ENCODE measurements around the gene GGCT. TPM values are rescaled to one million over a fixed set of nuclear protein-coding genes. Genes with fewer than 3 reads are reported as not detected.
"Not testable (repeated sequence)": the region's sequence is repeated elsewhere in the genome, so short reads cannot be mapped to it uniquely, and the experiment has no call there.

The GGCT gene
- total and polyA plus RNA-seq, 4 experiments from 2014 or later = 11.0 to 23.2 (median 15.8) TPM

DNA sequence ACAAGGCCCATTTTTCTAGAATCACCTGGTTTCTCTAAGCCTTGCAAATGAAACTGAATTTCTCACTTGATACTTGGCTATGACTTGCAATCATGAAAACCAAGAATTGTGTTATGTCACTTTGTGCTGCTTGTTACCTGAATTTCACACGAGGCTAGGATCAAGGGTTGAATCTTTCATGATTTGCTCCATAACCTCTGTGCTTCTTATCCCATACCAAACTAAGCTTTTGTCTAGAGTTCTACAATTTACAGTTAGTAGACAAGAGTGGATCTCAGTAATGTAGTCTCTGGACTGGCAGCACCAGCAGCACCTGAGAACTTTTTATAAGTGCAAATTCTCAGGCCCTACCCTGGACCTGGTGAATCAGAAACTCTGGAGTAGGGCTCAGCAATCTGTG is 22.7 kb upstream of the GGCT start:
- H3K4me1 ChIP-seq (ENCODE audit: insufficient read depth, low read length); H3K27ac ChIP-seq (ENCODE audit: low read depth, low read length); H3K27ac Mint-ChIP-seq; H3K27me3 Mint-ChIP-seq; H3K9me3 ChIP-seq (ENCODE audit: control insufficient read depth in 1 of 2, low read length in 2 of 2); POLR2A ChIA-PET (ENCODE audit: partially characterized antibody); DNase-seq; H3K36me3 ChIP-seq (ENCODE audit: insufficient read depth, low read length); H3K4me3 Mint-ChIP-seq; H3K9me3 Mint-ChIP-seq; H3K4me1 Mint-ChIP-seq; intact Hi-C loops (cut with micrococcal nuclease); H3K4me3 ChIP-seq (ENCODE audit: low read length in 2 of 2); H3K27me3 ChIP-seq (ENCODE audit: insufficient read depth, low read length): not testable (repeated sequence)
- CTCF ChIA-PET (ENCODE audit: partially characterized antibody) = interaction anchor here (1.2 kb wide), 2 partner anchors 11 to 37 kb away, joined by 4 read pairs; no protein-coding TSS in a partner anchor
- H3K36me3 Mint-ChIP-seq = peaks cover 13 to 15% of the 10 kb centered on the region in 2 donors

DNA sequence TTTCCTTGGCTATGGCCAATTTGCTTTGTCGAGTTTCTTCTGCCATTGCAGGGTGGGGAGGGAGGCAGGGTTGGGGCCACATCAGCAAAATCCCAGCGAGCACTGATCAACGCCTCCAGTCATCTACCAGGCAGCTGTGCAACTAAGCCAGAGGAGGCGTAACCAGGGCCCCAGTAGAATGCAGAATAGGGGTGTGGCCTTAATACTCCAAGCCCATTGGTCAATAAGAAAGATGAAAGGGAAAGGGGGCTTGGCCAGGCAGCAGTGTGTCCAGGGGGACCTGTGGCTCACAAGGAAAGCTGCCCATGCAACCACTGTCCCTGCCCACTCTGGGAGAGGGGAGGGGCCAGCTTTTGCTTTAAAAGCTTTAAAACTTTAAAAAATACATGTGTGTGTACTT is 21.5 kb upstream of the GGCT start:
- ChIA-PET CTCF (ENCODE audit: partially characterized antibody) (interaction anchor here (1.2 kb wide), 1 partner anchor 38 kb away, joined by 4 read pairs; no protein-coding TSS in a partner anchor), POLR2A (ENCODE audit: partially characterized antibody) (no interaction called here)
- Mint-ChIP-seq H3K27ac (no peak overlapping the region), H3K4me1 (no peaks in the 10 kb centered on the region), H3K4me3 (no peak overlapping the region), H3K9me3 (no peaks in the 10 kb centered on the region), H3K36me3 (peaks cover 15 to 16% of the 10 kb centered on the region in 2 donors), H3K27me3 (no peaks in the 10 kb centered on the region)
- no peak overlapping the region for H3K4me3 ChIP-seq (ENCODE audit: low read length in 2 of 2)
- no peaks in the 10 kb centered on the region for H3K36me3 ChIP-seq (ENCODE audit: insufficient read depth, low read length)
- intact Hi-C loops (cut with micrococcal nuclease) = no loop called here
- DNase-seq = no peak
- H3K4me1 ChIP-seq (ENCODE audit: insufficient read depth, low read length) = no peaks in the 10 kb centered on the region
- H3K9me3 ChIP-seq (ENCODE audit: control insufficient read depth in 1 of 2, low read length in 2 of 2) = no peaks in the 10 kb centered on the region
- H3K27me3 ChIP-seq (ENCODE audit: insufficient read depth, low read length) = no peaks in the 10 kb centered on the region
- H3K27ac ChIP-seq (ENCODE audit: low read depth, low read length) = no peak overlapping the region

DNA sequence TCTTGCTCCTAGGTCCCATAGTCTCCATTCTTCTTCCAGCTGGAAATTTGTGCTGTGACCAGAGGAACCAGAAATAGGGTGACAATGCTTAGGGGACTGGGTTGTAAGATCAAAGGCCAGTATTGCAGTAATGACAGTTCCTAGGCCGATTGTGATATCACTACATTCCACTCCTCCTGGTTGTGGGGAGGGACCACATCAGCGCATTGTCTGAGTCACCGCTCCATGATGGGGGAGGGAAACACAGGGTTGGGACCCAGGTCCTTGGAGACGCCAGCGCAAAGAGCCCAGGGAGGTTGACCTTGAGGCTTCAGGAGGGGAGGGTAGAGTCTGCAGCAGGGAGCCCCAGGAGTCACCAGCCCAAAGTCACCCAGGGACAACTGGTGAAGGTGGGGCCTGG is 20.8 kb upstream of the GGCT start:
- Histone ChIP-seq H3K9me3 (ENCODE audit: control insufficient read depth in 1 of 2, low read length in 2 of 2) (no peaks in the 10 kb centered on the region), H3K36me3 (ENCODE audit: insufficient read depth, low read length) (no peaks in the 10 kb centered on the region), H3K4me3 (ENCODE audit: low read length in 2 of 2) (no peak overlapping the region), H3K4me1 (ENCODE audit: insufficient read depth, low read length) (no peaks in the 10 kb centered on the region), H3K27ac (ENCODE audit: low read depth, low read length) (no peak overlapping the region), H3K27me3 (ENCODE audit: insufficient read depth, low read length) (no peaks in the 10 kb centered on the region)
- ChIA-PET POLR2A (ENCODE audit: partially characterized antibody) (no interaction called here), CTCF (ENCODE audit: partially characterized antibody) (no interaction called here)
- H3K4me3 Mint-ChIP-seq = no peak overlapping the region
- H3K27ac Mint-ChIP-seq = no peak overlapping the region
- no peaks in the 10 kb centered on the region for H3K27me3 Mint-ChIP-seq
- H3K9me3 Mint-ChIP-seq = no peaks in the 10 kb centered on the region
- intact Hi-C loops (cut with micrococcal nuclease) = no loop called here
- H3K4me1 Mint-ChIP-seq = no peaks in the 10 kb centered on the region
- peaks cover 15 to 16% of the 10 kb centered on the region in 2 donors for H3K36me3 Mint-ChIP-seq
- no peak for DNase-seq

DNA sequence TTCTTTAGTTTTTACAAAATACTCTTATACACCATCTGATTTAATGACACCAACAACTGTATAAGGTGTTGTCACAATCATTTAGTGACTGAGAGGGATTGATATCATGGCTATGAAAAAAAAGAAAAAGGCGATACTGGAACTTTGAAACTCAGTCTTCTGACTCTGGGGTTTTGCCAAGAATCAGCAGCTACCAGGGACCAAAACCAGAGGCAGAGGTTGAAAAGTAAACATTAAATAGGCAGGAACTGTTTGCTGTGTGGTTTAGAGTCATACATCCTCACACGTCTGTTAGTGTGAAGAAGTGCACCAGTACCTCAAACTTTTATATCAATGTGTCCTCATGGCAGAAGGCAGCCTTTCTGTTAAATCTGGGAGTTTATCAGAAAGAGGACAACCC is 19.9 kb upstream of the GGCT start:
- no peak overlapping the region for H3K4me3 Mint-ChIP-seq
- CTCF ChIA-PET (ENCODE audit: partially characterized antibody) = no interaction called here
- no peak for DNase-seq
- no peak overlapping the region for H3K27ac ChIP-seq (ENCODE audit: low read depth, low read length)
- H3K4me1 ChIP-seq (ENCODE audit: insufficient read depth, low read length) = no peaks in the 10 kb centered on the region
- H3K4me3 ChIP-seq (ENCODE audit: low read length in 2 of 2) = no peak overlapping the region
- peaks cover 15 to 16% of the 10 kb centered on the region in 2 donors for H3K36me3 Mint-ChIP-seq
- no peaks in the 10 kb centered on the region for H3K9me3 ChIP-seq (ENCODE audit: control insufficient read depth in 1 of 2, low read length in 2 of 2)
- H3K27me3 ChIP-seq (ENCODE audit: insufficient read depth, low read length) = no peaks in the 10 kb centered on the region
- intact Hi-C loops (cut with micrococcal nuclease) = no loop called here
- POLR2A ChIA-PET (ENCODE audit: partially characterized antibody) = no interaction called here
- no peaks in the 10 kb centered on the region for H3K4me1 Mint-ChIP-seq
- no peaks in the 10 kb centered on the region for H3K9me3 Mint-ChIP-seq
- H3K27me3 Mint-ChIP-seq = no peaks in the 10 kb centered on the region
- H3K27ac Mint-ChIP-seq = no peak overlapping the region
- no peaks in the 10 kb centered on the region for H3K36me3 ChIP-seq (ENCODE audit: insufficient read depth, low read length)

DNA sequence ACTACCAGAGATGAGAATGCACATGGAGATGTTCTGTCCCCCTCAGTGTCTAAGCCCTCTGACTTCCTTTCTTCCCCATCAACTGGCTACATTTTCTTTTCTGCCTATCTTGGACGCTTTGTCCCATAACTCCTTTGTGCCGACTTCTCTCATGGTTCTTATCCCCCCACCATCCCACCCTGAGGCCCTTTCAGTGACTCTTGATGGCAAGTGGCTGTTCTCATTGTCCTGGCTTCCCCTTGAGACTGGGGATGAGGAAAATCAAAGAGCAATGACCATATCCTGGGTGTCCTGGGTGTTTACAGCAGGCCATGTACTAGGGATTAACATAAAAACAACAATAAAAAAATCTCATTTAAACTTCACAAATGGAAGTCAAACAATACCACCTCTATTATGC is 18.8 kb upstream of the GGCT start:
- H3K27ac Mint-ChIP-seq = no peak overlapping the region
- Histone ChIP-seq H3K27me3 (ENCODE audit: insufficient read depth, low read length) (no peaks in the 10 kb centered on the region), H3K9me3 (ENCODE audit: control insufficient read depth in 1 of 2, low read length in 2 of 2) (no peaks in the 10 kb centered on the region), H3K27ac (ENCODE audit: low read depth, low read length) (no peak overlapping the region), H3K36me3 (ENCODE audit: insufficient read depth, low read length) (no peaks in the 10 kb centered on the region), H3K4me1 (ENCODE audit: insufficient read depth, low read length) (no peaks in the 10 kb centered on the region), H3K4me3 (ENCODE audit: low read length in 2 of 2) (no peak overlapping the region)
- no peaks in the 10 kb centered on the region for H3K27me3 Mint-ChIP-seq
- CTCF ChIA-PET (ENCODE audit: partially characterized antibody) = no interaction called here
- intact Hi-C loops (cut with micrococcal nuclease) = no loop called here
- POLR2A ChIA-PET (ENCODE audit: partially characterized antibody) = no interaction called here
- no peak for DNase-seq
- no peak overlapping the region for H3K4me3 Mint-ChIP-seq
- peaks cover 15 to 16% of the 10 kb centered on the region in 2 donors for H3K36me3 Mint-ChIP-seq
- H3K4me1 Mint-ChIP-seq = no peaks in the 10 kb centered on the region
- no peaks in the 10 kb centered on the region for H3K9me3 Mint-ChIP-seq

DNA sequence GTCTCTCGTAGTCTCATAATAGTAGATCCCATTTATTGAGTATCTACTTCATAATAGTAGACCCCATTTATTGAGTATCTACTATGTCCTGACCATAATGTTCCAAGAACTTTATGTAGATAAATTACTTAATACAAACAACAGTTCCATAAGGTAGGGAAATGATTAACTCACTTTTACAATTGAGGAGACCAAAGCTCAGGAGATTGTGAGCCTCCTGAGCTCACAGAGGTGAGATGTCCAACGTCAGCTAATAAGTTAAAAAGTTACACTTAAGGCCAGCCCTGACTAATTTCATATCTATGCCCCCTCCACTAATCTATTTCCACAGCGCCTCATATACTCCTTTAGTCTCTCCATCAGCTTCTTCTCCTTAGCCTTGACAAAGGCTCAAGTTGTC is 17.5 kb upstream of the GGCT start:
- H3K36me3 Mint-ChIP-seq = peaks cover 11 to 14% of the 10 kb centered on the region in 2 donors
- POLR2A ChIA-PET (ENCODE audit: partially characterized antibody) = no interaction called here

DNA sequence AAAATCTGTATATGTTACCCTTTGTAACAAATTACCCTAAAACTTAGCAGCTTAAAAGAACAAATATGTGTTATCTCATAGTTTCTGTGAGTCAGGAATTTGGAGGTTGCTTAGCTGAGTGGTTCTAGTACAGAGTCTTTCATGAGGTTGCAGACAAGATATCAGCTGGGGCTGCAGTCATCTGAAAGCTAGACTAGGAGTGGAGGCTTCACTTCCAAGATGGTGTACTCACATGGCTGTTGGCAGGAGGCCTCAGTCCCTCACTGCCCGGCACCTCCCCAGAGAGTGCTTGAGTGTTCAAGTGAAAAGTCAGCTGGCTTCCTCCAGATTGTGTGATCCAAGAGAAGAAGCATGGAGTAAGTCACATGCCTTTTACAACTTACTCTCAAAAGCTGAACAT is 16.9 kb upstream of the GGCT start:
- Histone ChIP-seq H3K4me1 (ENCODE audit: insufficient read depth, low read length) (no peaks in the 10 kb centered on the region), H3K4me3 (ENCODE audit: low read length in 2 of 2) (no peak overlapping the region), H3K27ac (ENCODE audit: low read depth, low read length) (no peak overlapping the region), H3K36me3 (ENCODE audit: insufficient read depth, low read length) (no peaks in the 10 kb centered on the region), H3K27me3 (ENCODE audit: insufficient read depth, low read length) (no peaks in the 10 kb centered on the region), H3K9me3 (ENCODE audit: control insufficient read depth in 1 of 2, low read length in 2 of 2) (no peaks in the 10 kb centered on the region)
- ChIA-PET POLR2A (ENCODE audit: partially characterized antibody) (no interaction called here), CTCF (ENCODE audit: partially characterized antibody) (interaction anchor here (0.8 kb wide), 1 partner anchor 11 kb away, joined by 5 read pairs; no protein-coding TSS in a partner anchor)
- no peaks in the 10 kb centered on the region for H3K27me3 Mint-ChIP-seq
- H3K36me3 Mint-ChIP-seq = peaks cover 11 to 13% of the 10 kb centered on the region in 2 donors
- no peak overlapping the region for H3K4me3 Mint-ChIP-seq
- DNase-seq = no peak
- H3K27ac Mint-ChIP-seq = peak overlapping the region in 1 of 7 donors; percentile 51
- intact Hi-C loops (cut with micrococcal nuclease) = no loop called here
- H3K9me3 Mint-ChIP-seq = no peaks in the 10 kb centered on the region
- no peaks in the 10 kb centered on the region for H3K4me1 Mint-ChIP-seq

More for the DNA sequence above, 17.5 kb upstream of the GGCT start:
- Histone ChIP-seq H3K36me3 (ENCODE audit: insufficient read depth, low read length) (no peaks in the 10 kb centered on the region), H3K27me3 (ENCODE audit: insufficient read depth, low read length) (no peaks in the 10 kb centered on the region), H3K9me3 (ENCODE audit: control insufficient read depth in 1 of 2, low read length in 2 of 2) (no peaks in the 10 kb centered on the region), H3K27ac (ENCODE audit: low read depth, low read length) (no peak overlapping the region), H3K4me1 (ENCODE audit: insufficient read depth, low read length) (no peaks in the 10 kb centered on the region), H3K4me3 (ENCODE audit: low read length in 2 of 2) (no peak overlapping the region)
- Mint-ChIP-seq H3K4me1 (no peaks in the 10 kb centered on the region), H3K27ac (no peak overlapping the region), H3K9me3 (no peaks in the 10 kb centered on the region), H3K4me3 (no peak overlapping the region), H3K27me3 (no peaks in the 10 kb centered on the region)
- intact Hi-C loops (cut with micrococcal nuclease) = no loop called here
- CTCF ChIA-PET (ENCODE audit: partially characterized antibody) = interaction anchor here (0.8 kb wide), 1 partner anchor 11 kb away, joined by 5 read pairs; no protein-coding TSS in a partner anchor
- no peak for DNase-seq

DNA sequence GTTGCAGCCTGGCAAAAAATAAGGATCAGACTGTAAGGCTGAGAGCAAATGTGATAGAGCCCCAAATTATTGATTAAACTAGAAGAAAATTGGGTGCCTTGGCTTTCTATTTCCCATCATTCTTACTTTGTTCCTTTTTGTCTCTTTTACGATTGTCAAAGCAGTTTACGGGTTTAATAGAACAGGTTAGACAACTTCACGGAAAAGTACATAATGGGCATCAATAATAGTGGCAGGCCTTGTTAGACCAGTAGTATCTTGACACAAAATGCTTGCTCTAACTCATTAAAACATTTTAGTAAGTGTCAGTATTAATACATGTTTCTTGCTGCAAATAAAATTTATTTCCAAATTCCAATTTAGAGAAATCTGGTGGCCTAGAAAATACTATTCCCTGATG is 14.5 kb upstream of the GGCT start:
- Mint-ChIP-seq H3K27me3 (no peaks in the 10 kb centered on the region), H3K4me3 (no peak overlapping the region), H3K27ac (no peak overlapping the region), H3K4me1 (no peaks in the 10 kb centered on the region), H3K36me3 (peaks cover 10 to 13% of the 10 kb centered on the region in 2 donors), H3K9me3 (no peaks in the 10 kb centered on the region)
- CTCF ChIA-PET (ENCODE audit: partially characterized antibody) = no interaction called here
- no peak for DNase-seq
- intact Hi-C loops (cut with micrococcal nuclease) = no loop called here
- Histone ChIP-seq H3K27ac (ENCODE audit: low read depth, low read length) (no peak overlapping the region), H3K27me3 (ENCODE audit: insufficient read depth, low read length) (no peaks in the 10 kb centered on the region), H3K4me1 (ENCODE audit: insufficient read depth, low read length) (no peaks in the 10 kb centered on the region), H3K9me3 (ENCODE audit: control insufficient read depth in 1 of 2, low read length in 2 of 2) (no peaks in the 10 kb centered on the region), H3K36me3 (ENCODE audit: insufficient read depth, low read length) (no peaks in the 10 kb centered on the region), H3K4me3 (ENCODE audit: low read length in 2 of 2) (no peak overlapping the region)
- POLR2A ChIA-PET (ENCODE audit: partially characterized antibody) = no interaction called here

Data from CD4-positive, alpha-beta memory T cell (primary cell).